RWPE2 (cell line): ENCODE measurements around the gene SLC39A11.
"Not testable (repeated sequence)": the region's sequence is repeated elsewhere in the genome, so short reads cannot be mapped to it uniquely, and the experiment has no call there.

ENCODE experiments used
- ATAC-seq: fragments of 200-7000 bp; cut with Tn5 transposase; 3 replicates; pipeline ENCODE4 v1.9.1; 2021; ENCODE audit warnings: low read depth
- DNase-seq: peaks from one replicate; pipeline ENCODE4 v3.0.0-alpha.2; 2020; ENCODE audit warnings: low spot score
- H3K27ac ChIP-seq: fragments of 450-650 bp; 2 replicates; pipeline ENCODE4 v1.5.1; 2017; ENCODE audit warnings: mild to moderate bottlenecking; ENCODE audit not compliant: poor library complexity, severe bottlenecking
- H3K27me3 ChIP-seq: fragments of 250-450 bp; sonication (Bioruptor Pico); 2 replicates; pipeline ENCODE4 v1.5.1; 2021; ENCODE audit warnings: mild to moderate bottlenecking, moderate library complexity; ENCODE audit not compliant: insufficient read depth, poor library complexity, severe bottlenecking
- H3K36me3 ChIP-seq: fragments of 250-450 bp; sonication (Bioruptor Pico); 2 replicates; pipeline ENCODE4 v1.5.1; 2020; ENCODE audit warnings: low read depth, mild to moderate bottlenecking, moderate library complexity
- H3K4me1 ChIP-seq: fragments of 250-450 bp; sonication (Bioruptor Pico); 2 replicates; pipeline ENCODE4 v1.5.1; 2021; ENCODE audit warnings: mild to moderate bottlenecking, moderate library complexity; ENCODE audit not compliant: insufficient read depth, poor library complexity, severe bottlenecking
- H3K4me3 ChIP-seq: fragments of 250-450 bp; sonication (Bioruptor Pico); 2 replicates; pipeline ENCODE4 v1.5.1; 2021; ENCODE audit warnings: mild to moderate bottlenecking, moderate library complexity; ENCODE audit not compliant: severe bottlenecking
- H3K9me3 ChIP-seq: fragments of 250-450 bp; sonication (Bioruptor Pico); 2 replicates; pipeline ENCODE4 v1.5.1; 2021; ENCODE audit warnings: mild to moderate bottlenecking, moderate library complexity; ENCODE audit not compliant: severe bottlenecking
- TF ChIP-seq, protein P1 (sequence below): fragments of 450-650 bp; IDR thresholded peaks from one replicate; pipeline ENCODE4 v1.5.1; 2017; ENCODE audit warnings: mild to moderate bottlenecking, moderate library complexity; ENCODE audit not compliant: poor library complexity, severe bottlenecking

Gene SLC39A11

DNA sequence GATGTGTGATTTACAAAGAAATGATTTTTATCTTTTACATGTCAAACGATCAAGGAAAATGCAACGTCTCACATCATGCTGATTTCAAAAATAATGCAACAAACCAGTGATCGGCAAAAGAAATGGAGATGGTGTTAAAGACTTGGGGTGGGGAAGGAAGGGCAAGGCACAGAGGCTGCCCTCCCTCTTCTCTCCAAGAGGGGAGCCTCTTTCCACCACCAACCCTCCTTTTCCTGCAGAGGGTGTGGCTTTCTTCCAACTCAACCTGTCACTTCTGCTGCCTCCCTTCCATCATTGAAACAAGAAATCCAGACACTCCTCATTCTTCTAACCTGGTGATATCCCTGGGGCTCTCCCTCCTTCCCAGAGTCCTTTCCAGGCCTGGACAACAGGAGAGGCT, 320.8 kb downstream of the SLC39A11 start:
- no peaks in the 10 kb centered on the region for H3K4me1 ChIP-seq
- H3K27ac ChIP-seq = no peak overlapping the region
- no peaks in the 10 kb centered on the region for H3K27me3 ChIP-seq
- no peaks in the 10 kb centered on the region for H3K9me3 ChIP-seq
- TF ChIP-seq, protein P1, sequence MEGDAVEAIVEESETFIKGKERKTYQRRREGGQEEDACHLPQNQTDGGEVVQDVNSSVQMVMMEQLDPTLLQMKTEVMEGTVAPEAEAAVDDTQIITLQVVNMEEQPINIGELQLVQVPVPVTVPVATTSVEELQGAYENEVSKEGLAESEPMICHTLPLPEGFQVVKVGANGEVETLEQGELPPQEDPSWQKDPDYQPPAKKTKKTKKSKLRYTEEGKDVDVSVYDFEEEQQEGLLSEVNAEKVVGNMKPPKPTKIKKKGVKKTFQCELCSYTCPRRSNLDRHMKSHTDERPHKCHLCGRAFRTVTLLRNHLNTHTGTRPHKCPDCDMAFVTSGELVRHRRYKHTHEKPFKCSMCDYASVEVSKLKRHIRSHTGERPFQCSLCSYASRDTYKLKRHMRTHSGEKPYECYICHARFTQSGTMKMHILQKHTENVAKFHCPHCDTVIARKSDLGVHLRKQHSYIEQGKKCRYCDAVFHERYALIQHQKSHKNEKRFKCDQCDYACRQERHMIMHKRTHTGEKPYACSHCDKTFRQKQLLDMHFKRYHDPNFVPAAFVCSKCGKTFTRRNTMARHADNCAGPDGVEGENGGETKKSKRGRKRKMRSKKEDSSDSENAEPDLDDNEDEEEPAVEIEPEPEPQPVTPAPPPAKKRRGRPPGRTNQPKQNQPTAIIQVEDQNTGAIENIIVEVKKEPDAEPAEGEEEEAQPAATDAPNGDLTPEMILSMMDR = no peak
- no peak for DNase-seq
- no peak overlapping the region for H3K4me3 ChIP-seq
- no peaks in the 10 kb centered on the region for H3K36me3 ChIP-seq
- no peak for ATAC-seq

- ATAC-seq = no peak
- no peaks in the 10 kb centered on the region for H3K27me3 ChIP-seq
- DNase-seq = no peak
- H3K9me3 ChIP-seq = no peaks in the 10 kb centered on the region
- TF ChIP-seq, protein P1 = no peak
- H3K4me3 ChIP-seq = no peak overlapping the region
- H3K36me3 ChIP-seq = no peaks in the 10 kb centered on the region
- H3K27ac ChIP-seq = no peak overlapping the region
- no peaks in the 10 kb centered on the region for H3K4me1 ChIP-seq
Measured at GRCh38 chr17:72766761-72767356, 325.6 kb downstream of the SLC39A11 start.

GRCh38 chr17:72765368-72766153, 326.9 kb downstream of the SLC39A11 start:
- Histone ChIP-seq H3K4me3 (no peak overlapping the region), H3K36me3 (no peaks in the 10 kb centered on the region), H3K9me3 (no peaks in the 10 kb centered on the region), H3K4me1 (no peaks in the 10 kb centered on the region), H3K27ac (no peak overlapping the region), H3K27me3 (no peaks in the 10 kb centered on the region)
- ATAC-seq = no peak
- TF ChIP-seq, protein P1 = no peak
- DNase-seq = no peak

- ATAC-seq = no peak
- Histone ChIP-seq H3K4me1 (no peaks in the 10 kb centered on the region), H3K9me3 (no peaks in the 10 kb centered on the region), H3K36me3 (no peaks in the 10 kb centered on the region), H3K4me3 (no peak overlapping the region), H3K27ac (no peak overlapping the region), H3K27me3 (no peaks in the 10 kb centered on the region)
- DNase-seq = no peak
- TF ChIP-seq, protein P1 = no peak
Measured at GRCh38 chr17:72764632-72765041, 327.9 kb downstream of the SLC39A11 start.

GRCh38 chr17:72763981-72764380, 328.5 kb downstream of the SLC39A11 start:
- H3K9me3 ChIP-seq = no peaks in the 10 kb centered on the region
- no peaks in the 10 kb centered on the region for H3K4me1 ChIP-seq
- no peaks in the 10 kb centered on the region for H3K27me3 ChIP-seq
- no peaks in the 10 kb centered on the region for H3K36me3 ChIP-seq
- DNase-seq = no peak
- TF ChIP-seq, protein P1 = no peak
- no peak for ATAC-seq
- H3K4me3 ChIP-seq = no peak overlapping the region
- no peak overlapping the region for H3K27ac ChIP-seq

DNA sequence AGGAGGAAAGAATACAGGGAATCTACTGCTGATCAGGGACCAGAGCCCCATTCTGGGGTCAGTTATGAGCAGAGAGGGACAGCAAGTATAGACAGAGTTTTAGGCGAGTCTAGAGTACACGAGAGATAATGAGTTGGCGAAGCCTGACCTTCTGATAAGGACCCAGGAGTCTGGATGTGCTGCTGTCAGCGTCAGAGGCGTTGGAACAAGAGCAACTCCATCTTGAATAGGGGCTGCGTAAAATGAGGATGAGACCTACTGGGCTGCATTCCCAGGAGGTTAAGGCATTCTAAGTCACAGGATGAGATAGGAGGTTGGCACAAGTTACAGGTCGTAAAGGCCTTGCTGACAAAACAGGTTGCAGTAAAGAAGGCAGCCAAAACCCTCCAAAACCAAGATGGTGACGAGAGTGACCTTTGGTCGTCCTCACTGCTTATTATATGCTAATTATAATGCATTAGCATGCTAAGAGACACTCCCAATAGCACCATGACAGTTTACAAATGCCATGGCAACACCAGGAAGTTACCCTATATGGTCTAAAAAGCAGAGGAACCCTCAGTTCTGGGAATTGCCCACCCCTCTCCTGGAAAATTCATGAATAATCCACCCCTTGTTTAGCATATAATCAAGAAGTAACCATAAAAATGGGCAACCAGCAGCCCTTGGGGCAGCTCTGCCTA, 330.5 kb downstream of the SLC39A11 start:
- not testable (repeated sequence) for H3K36me3 ChIP-seq, H3K9me3 ChIP-seq, H3K4me1 ChIP-seq, H3K4me3 ChIP-seq, DNase-seq, ATAC-seq, H3K27ac ChIP-seq, H3K27me3 ChIP-seq
